HUES64 (cell line): ENCODE results near the gene PLEKHM3.

Source experiments
- H3K27ac ChIP-seq: 2 replicates; pipeline ENCODE4 v1.7.0; 2013; ENCODE audit warnings: low read depth, low read length, inconsistent platforms
- H3K27me3 ChIP-seq: 2 replicates; pipeline ENCODE4 v1.6.1; 2013; ENCODE audit warnings: mild to moderate bottlenecking, low read length; ENCODE audit not compliant: insufficient read depth
- H3K36me3 ChIP-seq: 2 replicates; pipeline ENCODE4 v1.6.1; 2013; ENCODE audit warnings: mild to moderate bottlenecking, low read length; ENCODE audit not compliant: insufficient read depth
- H3K4me1 ChIP-seq: 2 replicates; pipeline ENCODE4 v1.6.1; 2013; ENCODE audit warnings: mild to moderate bottlenecking, low read length, moderate library complexity; ENCODE audit not compliant: insufficient read depth
- H3K4me3 ChIP-seq: 2 replicates; pipeline ENCODE4 v1.5.1; 2013; ENCODE audit warnings: mild to moderate bottlenecking, low read length, moderate library complexity
- H3K9ac ChIP-seq: 2 replicates; pipeline ENCODE4 v1.6.1; 2013; ENCODE audit warnings: mild to moderate bottlenecking, low read depth, low read length
- H3K9me3 ChIP-seq: 2 replicates; pipeline ENCODE4 v1.6.1; 2013; ENCODE audit warnings: low read depth, low read length; ENCODE audit not compliant: insufficient read depth
- WGBS: fragments of 150-250, 120-280 bp; methylation state at CpG from one replicate; pipeline ENCODE4 v1.1.7; 2013; ENCODE audit warnings: missing lambda C conversion rate; 5-methylcytosine and 5-hydroxymethylcytosine counted together

The PLEKHM3 gene

GRCh38 chr2:207801259-207801658 is 224.1 kb downstream of the PLEKHM3 start:
- H3K9me3 ChIP-seq, result no peaks in the 10 kb centered on the region
- H3K4me3 ChIP-seq, result no peak overlapping the region
- H3K36me3 ChIP-seq, result no peaks in the 10 kb centered on the region
- no peaks in the 10 kb centered on the region for H3K27me3 ChIP-seq
- WGBS, result 50% methylated on average over 2 of the region's 3 CpGs
- H3K9ac ChIP-seq, result 0 out of 2 replicates have a peak overlapping the region, but pooled peaks have one; percentile 1
- H3K4me1 ChIP-seq, result peaks cover 23% of the 10 kb centered on the region
- peak overlapping the region; percentile 23; the same call in 1 of the 2 replicates for H3K27ac ChIP-seq

- H3K4me3 ChIP-seq, result no peak overlapping the region
- peaks cover 29% of the 10 kb centered on the region for H3K4me1 ChIP-seq
- peak overlapping the region; percentile 53 for H3K9ac ChIP-seq
- H3K27ac ChIP-seq, result peak overlapping the region; percentile 82
- H3K36me3 ChIP-seq, result no peaks in the 10 kb centered on the region
- no peaks in the 10 kb centered on the region for H3K9me3 ChIP-seq
- no peaks in the 10 kb centered on the region for H3K27me3 ChIP-seq
- WGBS, result 51% methylated on average over 8 of the region's 8 CpGs
Measured at GRCh38 chr2:207796585-207797350, 228.6 kb downstream of the PLEKHM3 start.

GRCh38 chr2:207792244-207792785 is 233.0 kb downstream of the PLEKHM3 start:
- no peaks in the 10 kb centered on the region for H3K9me3 ChIP-seq
- 55% methylated on average over 4 of the region's 6 CpGs for WGBS
- H3K4me3 ChIP-seq, result no peak overlapping the region
- peaks cover 19% of the 10 kb centered on the region for H3K4me1 ChIP-seq
- peak overlapping the region; percentile 76 for H3K27ac ChIP-seq
- H3K36me3 ChIP-seq, result no peaks in the 10 kb centered on the region
- H3K9ac ChIP-seq, result peak overlapping the region; percentile 62; the same call in 1 of the 2 replicates
- H3K27me3 ChIP-seq, result no peaks in the 10 kb centered on the region

- H3K27ac ChIP-seq, result no peak overlapping the region
- H3K9ac ChIP-seq, result no peak overlapping the region
- no peaks in the 10 kb centered on the region for H3K9me3 ChIP-seq
- peaks cover 13% of the 10 kb centered on the region for H3K4me1 ChIP-seq
- 59% methylated on average over 1 of the region's 6 CpGs for WGBS
- no peaks in the 10 kb centered on the region for H3K36me3 ChIP-seq
- no peak overlapping the region for H3K4me3 ChIP-seq
- H3K27me3 ChIP-seq, result no peaks in the 10 kb centered on the region
Measured at GRCh38 chr2:207791579-207792243, 233.6 kb downstream of the PLEKHM3 start.

DNA sequence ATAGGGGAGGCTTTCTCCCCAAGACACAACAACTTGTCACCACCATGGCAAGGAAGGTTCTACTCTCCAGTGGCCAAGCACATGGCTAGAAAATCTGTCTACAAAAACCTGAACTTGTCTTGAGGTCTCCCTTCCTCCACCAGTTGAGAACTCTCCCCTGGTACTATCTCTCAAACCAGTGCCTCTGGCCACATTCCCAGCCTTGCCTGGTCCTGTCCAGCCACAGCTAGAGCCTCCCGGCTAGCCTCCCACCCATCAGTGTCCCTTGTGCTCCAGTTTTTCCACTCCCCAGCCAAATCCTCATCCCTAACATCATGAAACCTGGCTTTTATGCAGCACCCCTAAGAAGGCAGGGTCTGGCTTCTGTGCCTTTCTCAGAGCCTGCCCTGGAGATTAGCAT is 234.4 kb downstream of the PLEKHM3 start:
- Histone ChIP-seq H3K27ac (no peak overlapping the region), H3K9me3 (no peaks in the 10 kb centered on the region), H3K27me3 (no peaks in the 10 kb centered on the region), H3K9ac (no peak overlapping the region), H3K36me3 (no peaks in the 10 kb centered on the region), H3K4me1 (peaks cover 8% of the 10 kb centered on the region), H3K4me3 (no peak overlapping the region)
- WGBS, result 90% methylated on average over 1 of the region's 1 CpG

DNA sequence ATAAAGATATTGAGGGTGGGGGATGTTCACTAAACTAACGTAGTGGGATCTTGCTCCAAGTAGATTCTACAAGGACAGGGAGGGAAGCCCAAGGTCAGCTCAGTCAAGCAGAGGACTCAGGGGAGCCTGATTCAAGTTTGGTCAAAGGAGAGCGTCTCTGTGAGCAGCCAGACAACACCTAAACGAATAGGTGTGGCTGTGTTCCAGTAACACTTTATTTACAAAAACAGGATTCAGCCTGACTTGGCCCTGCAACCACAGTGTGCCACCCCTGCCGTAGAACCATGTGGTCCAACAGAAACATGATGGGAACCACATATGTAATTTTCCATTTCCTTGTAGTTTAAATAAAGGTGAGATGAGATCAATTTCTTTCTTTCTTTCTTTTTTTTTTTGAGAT is 237.5 kb downstream of the PLEKHM3 start:
- 89% methylated on average over 4 of the region's 4 CpGs for WGBS
- no peaks in the 10 kb centered on the region for H3K36me3 ChIP-seq
- no peaks in the 10 kb centered on the region for H3K9me3 ChIP-seq
- no peak overlapping the region for H3K27ac ChIP-seq
- peaks cover 8% of the 10 kb centered on the region for H3K4me1 ChIP-seq
- no peaks in the 10 kb centered on the region for H3K27me3 ChIP-seq
- H3K4me3 ChIP-seq, result no peak overlapping the region
- H3K9ac ChIP-seq, result no peak overlapping the region

DNA sequence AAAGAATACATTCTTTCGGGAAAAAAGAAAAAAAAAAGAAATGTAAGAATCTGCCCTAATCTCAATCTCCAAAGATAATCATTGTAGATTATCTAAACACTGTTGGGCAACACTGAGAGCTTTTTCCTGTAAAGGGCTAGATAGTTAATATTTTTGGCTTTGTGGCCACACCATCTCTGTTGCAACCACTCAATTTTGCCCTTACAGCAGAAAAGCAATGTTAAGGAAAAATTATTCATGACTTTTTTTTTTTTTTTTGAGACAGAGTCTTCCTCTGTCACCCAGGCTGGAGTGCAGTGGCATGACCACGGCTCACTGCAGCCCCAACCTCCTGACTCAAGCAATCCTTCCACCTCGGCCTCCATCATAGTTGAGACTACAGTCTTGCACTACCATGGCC is 238.3 kb downstream of the PLEKHM3 start:
- WGBS, result 88% methylated on average over 2 of the region's 3 CpGs
- peaks cover 3% of the 10 kb centered on the region; the same call in 1 of the 2 replicates for H3K4me1 ChIP-seq

GRCh38 chr2:207784898-207785297 is 240.4 kb downstream of the PLEKHM3 start:
- Histone ChIP-seq H3K36me3 (no peaks in the 10 kb centered on the region), H3K9me3 (no peaks in the 10 kb centered on the region), H3K27me3 (no peaks in the 10 kb centered on the region), H3K27ac (no peak overlapping the region), H3K4me3 (no peak overlapping the region), H3K9ac (no peak overlapping the region), H3K4me1 (no peaks in the 10 kb centered on the region)
- WGBS, result 92% methylated on average over 5 of the region's 5 CpGs

More for the DNA sequence above, 238.3 kb downstream of the PLEKHM3 start:
- no peak overlapping the region for H3K27ac ChIP-seq
- no peak overlapping the region for H3K4me3 ChIP-seq
- no peaks in the 10 kb centered on the region for H3K27me3 ChIP-seq
- H3K9ac ChIP-seq, result no peak overlapping the region
- H3K36me3 ChIP-seq, result no peaks in the 10 kb centered on the region
- no peaks in the 10 kb centered on the region for H3K9me3 ChIP-seq

GRCh38 chr2:207783514-207783913 is 241.8 kb downstream of the PLEKHM3 start:
- no peak overlapping the region for H3K9ac ChIP-seq
- no peaks in the 10 kb centered on the region for H3K4me1 ChIP-seq
- H3K36me3 ChIP-seq, result no peaks in the 10 kb centered on the region
- WGBS, result 92% methylated on average over 2 of the region's 2 CpGs
- H3K27me3 ChIP-seq, result no peaks in the 10 kb centered on the region
- no peak overlapping the region for H3K27ac ChIP-seq
- H3K4me3 ChIP-seq, result no peak overlapping the region
- no peaks in the 10 kb centered on the region for H3K9me3 ChIP-seq

GRCh38 chr2:207782238-207783030 is 242.9 kb downstream of the PLEKHM3 start:
- H3K4me3 ChIP-seq, result no peak overlapping the region
- 89% methylated on average over 10 of the region's 10 CpGs for WGBS

GRCh38 chr2:207779523-207779922 is 245.8 kb downstream of the PLEKHM3 start:
- peaks cover 10% of the 10 kb centered on the region; the same call in 1 of the 2 replicates for H3K4me1 ChIP-seq
- H3K27ac ChIP-seq, result no peak overlapping the region
- 88% methylated on average over 11 of the region's 11 CpGs for WGBS
- no peaks in the 10 kb centered on the region for H3K9me3 ChIP-seq
- no peak overlapping the region for H3K4me3 ChIP-seq
- H3K36me3 ChIP-seq, result no peaks in the 10 kb centered on the region
- H3K27me3 ChIP-seq, result no peaks in the 10 kb centered on the region
- H3K9ac ChIP-seq, result no peak overlapping the region

More at GRCh38 chr2:207782238-207783030, 242.9 kb downstream of the PLEKHM3 start:
- no peak overlapping the region for H3K27ac ChIP-seq
- H3K27me3 ChIP-seq, result no peaks in the 10 kb centered on the region
- H3K9ac ChIP-seq, result no peak overlapping the region
- no peaks in the 10 kb centered on the region for H3K9me3 ChIP-seq
- H3K4me1 ChIP-seq, result no peaks in the 10 kb centered on the region
- no peaks in the 10 kb centered on the region for H3K36me3 ChIP-seq
